K562 (cell line): Measurements from ENCODE around the gene PRMT2. TPM values are rescaled to one million over a fixed set of nuclear protein-coding genes. Genes with fewer than 3 reads are reported as not detected.

Source experiments
- SIN3A ChIP-seq, 2 experiments: fragments of 150-350 bp in 1 of 2; IDR thresholded peaks; 2 replicates each; pipeline ENCODE4 v1.6.1; 2011 to 2016; ENCODE audit warnings: borderline replicate concordance in 2 of 2, low read depth in 2 of 2, low read length in 2 of 2, mild to moderate bottlenecking in 2 of 2, moderate library complexity in 2 of 2; ENCODE audit not compliant: control insufficient read depth in 1 of 2
- polyA plus RNA-seq, 8 experiments: library from polyadenylated mRNA; depleted of rRNA in 4 of 8; stranded (reverse) in 5 of 8; unstranded in 3 of 8; fragments of >200 nt; fragmentation: Nextera tagmentation in 2 of 8; fragmentation: Illumina TruSeq in 1 of 8; extraction: Ambion mirVana in 2 of 8; extraction: Trizol in 1 of 8; gene quantifications; 2 replicates each; pipeline versions ENCODE4 v1.2.1 to v1.2.3, GENCODE V29; 2011 to 2014; ENCODE audit warnings: inconsistent platforms in 1 of 8, missing spikeins in 1 of 8
- total RNA-seq, 7 experiments: library from RNA; depleted of rRNA in 6 of 7; stranded (reverse); fragments of >200 nt in 6 of 7; fragmentation: Illumina TruSeq in 2 of 7; extraction: Trizol in 2 of 7; gene quantifications; 2 replicates each; pipeline versions ENCODE4 v1.2.1 to v1.2.3, GENCODE V29; 2011 to 2021; ENCODE audit warnings: low replicate concordance in 1 of 7
- TF ChIP-seq, protein P1 (sequence below), 2 experiments: fragments of 450-650 bp; IDR thresholded peaks; 2 replicates each; pipeline ENCODE4 v1.6.1; 2016; ENCODE audit warnings: mild to moderate bottlenecking in 2 of 2, borderline replicate concordance in 1 of 2, low read depth in 1 of 2, moderate library complexity in 1 of 2

The PRMT2 gene
- total and polyA plus RNA-seq, 9 of the 15 experiments (the other 6 are each of a cell fraction or from before 2014, with no cell fraction given): 37.2 to 85.7 (median 59.3) TPM

DNA sequence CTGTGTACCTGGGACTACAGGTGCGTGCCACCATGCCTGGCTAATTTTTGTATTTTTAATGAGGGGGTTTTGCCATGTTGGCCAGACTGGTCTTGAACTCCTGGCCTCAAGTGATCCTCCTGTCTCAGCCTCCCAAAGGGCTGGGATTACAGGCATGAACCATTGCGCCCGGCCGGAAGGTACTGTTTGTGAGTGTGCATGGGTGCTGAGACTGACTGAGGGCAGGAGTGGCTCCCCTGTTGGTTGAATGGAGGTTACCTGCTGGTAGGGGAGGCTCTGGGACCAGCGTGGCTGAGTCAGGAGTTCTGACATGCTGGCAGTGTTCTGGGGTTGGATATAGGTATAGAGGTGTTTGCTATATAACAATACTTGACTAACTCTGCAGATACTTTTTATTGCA is 10.4 kb downstream of the PRMT2 start (continued):
- TF ChIP-seq, protein P1, sequence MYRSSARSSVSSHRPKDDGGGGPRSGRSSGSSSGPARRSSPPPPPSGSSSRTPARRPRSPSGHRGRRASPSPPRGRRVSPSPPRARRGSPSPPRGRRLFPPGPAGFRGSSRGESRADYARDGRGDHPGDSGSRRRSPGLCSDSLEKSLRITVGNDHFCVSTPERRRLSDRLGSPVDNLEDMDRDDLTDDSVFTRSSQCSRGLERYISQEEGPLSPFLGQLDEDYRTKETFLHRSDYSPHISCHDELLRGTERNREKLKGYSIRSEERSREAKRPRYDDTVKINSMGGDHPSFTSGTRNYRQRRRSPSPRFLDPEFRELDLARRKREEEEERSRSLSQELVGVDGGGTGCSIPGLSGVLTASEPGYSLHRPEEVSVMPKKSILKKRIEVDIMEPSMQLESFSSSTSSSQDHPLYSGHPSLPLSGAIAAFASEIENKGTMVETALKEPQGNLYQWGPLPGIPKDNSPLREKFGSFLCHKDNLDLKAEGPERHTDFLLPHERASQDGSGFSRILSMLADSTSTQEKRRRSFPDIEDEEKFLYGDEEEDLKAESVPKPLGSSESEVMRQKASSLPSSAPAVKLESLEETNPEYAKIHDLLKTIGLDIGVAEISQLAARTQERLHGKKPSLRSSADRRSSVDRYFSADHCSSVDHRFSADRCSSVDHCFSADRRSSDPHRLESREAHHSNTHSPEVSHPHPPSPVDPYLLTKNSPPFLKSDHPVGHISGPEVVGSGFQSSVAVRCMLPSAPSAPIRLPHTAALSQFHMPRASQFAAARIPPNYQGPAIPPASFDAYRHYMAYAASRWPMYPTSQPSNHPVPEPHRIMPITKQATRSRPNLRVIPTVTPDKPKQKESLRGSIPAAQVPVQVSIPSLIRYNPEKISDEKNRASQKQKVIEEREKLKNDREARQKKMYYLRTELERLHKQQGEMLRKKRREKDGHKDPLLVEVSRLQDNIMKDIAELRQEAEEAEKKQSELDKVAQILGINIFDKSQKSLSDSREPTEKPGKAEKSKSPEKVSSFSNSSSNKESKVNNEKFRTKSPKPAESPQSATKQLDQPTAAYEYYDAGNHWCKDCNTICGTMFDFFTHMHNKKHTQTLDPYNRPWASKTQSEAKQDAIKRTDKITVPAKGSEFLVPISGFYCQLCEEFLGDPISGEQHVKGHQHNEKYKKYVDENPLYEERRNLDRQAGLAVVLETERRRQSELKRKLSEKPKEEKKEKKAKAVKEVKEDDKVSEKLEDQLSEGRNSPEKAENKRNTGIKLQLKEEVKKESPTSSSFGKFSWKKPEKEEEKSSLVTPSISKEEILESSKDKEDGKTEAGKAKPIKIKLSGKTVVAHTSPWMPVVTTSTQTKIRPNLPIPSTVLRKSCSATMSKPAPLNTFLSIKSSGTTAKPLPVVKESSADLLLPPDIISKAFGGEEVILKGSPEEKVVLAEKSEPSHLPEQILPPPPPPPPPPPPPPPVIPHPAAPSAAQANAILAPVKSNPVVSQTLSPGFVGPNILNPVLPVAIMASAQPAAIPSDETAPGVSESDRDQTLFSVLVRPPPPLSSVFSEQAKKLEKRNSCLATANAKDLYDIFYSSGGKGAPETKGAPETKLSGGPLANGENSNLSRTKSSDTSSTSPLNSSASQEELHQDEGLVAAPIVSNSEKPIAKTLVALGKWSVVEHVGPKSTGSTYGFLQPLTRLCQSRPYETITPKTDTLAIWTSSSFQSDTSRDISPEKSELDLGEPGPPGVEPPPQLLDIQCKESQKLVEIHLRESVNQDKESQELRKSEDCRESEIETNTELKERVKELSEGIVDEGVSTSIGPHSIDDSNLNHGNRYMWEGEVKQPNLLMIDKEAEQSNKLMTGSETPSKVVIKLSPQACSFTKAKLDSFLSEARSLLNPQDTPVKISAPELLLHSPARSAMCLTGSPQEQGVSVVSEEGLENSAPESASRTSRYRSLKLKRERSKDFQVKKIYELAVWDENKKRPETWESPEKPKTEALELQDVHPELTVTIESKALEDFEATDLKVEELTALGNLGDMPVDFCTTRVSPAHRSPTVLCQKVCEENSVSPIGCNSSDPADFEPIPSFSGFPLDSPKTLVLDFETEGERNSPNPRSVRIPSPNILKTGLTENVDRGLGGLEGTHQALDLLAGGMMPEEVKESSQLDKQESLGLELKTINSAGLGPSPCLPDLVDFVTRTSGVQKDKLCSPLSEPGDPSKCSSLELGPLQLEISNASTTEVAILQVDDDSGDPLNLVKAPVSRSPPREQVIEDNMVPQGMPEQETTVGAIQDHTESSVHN (IDR thresholded peaks at IDR 0.05; ENCODE audit: borderline replicate concordance in 1 of 2, low read depth in 1 of 2): no peak
- TF ChIP-seq SIN3A (IDR thresholded peaks at IDR 0.05; ENCODE audit: borderline replicate concordance in 2 of 2, control insufficient read depth in 1 of 2, low read depth in 2 of 2, low read length in 2 of 2): no peak
